Dedifferentiated amniotic fluid mesenchymal stem cell (primary cell): ENCODE data around the gene NECTIN2.

Experiments
- DNase-seq: peaks from one replicate; pipeline ENCODE4 v3.0.0-alpha.2; 2016; ENCODE audit errors: extremely low spot score

NECTIN2 gene

GRCh38 chr19:44845612-44846454 lies at the start of gene NECTIN2:
Gene NECTIN2 (plus strand): TSS chr19:44846297. CDS start chr19:44846526, 229 bp downstream.
- DNase-seq = peak; percentile 99

DNA sequence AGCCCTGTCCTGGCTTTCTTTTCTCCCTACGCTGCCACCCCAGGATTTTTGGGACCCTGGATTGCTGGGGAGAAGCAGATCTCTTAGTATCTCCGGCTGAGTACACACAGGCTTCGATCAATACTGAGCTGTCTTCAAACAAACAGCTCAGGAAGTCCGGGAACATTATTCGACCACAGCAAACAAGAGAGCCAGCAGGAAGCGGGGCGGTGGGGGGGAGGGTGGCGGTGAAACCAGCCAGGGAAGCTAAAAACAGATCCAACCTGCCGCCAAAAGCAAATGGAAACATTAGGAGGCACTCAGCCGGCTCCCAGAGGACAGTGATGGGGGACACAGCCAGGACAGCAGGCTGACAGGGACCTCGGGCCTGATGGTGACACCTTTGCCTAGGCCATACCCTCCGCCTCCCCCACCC lies 49.4 kb upstream of the NECTIN2 start:
- DNase-seq = no peak

DNA sequence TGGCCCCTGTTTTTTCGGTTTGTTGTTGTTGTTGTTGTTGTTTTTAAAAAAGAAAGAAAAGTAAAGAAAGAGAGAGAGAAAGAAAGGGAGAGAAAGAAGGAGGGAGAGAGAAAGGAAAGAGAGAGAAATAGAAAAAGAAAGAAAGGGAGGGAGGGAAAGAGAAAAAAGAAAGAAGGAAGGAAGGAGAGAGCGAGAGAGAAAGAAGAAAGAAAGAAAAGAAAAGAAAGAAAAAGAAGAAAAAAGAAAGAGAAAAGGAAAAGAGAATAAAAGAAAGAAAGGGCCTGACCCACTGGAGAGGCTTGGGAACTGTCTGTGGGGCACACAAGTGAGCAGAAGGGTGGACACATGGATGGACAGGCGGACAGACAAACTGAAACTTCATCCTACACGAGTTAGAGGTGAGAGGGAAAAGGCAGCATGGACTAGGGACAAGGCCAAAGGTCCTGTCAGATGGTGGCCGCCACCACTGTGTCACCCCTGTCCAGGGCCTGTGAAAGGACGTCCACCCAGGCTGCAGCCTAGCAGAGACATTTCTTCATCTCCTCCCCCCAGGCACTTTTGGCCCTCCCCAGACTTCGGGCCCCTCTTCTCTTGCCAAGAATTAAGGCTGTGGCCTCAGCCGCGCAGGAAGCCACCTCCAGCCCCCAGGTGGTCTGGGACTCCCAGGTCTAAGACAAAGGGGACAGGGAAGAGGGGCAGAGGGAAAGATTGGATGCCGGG lies 46.3 kb upstream of the NECTIN2 start:
- DNase-seq = no peak

- peak; percentile 57 for DNase-seq
These were observed 45.6 kb upstream of the NECTIN2 start for GRCh38 chr19:44800461-44800860.

DNA sequence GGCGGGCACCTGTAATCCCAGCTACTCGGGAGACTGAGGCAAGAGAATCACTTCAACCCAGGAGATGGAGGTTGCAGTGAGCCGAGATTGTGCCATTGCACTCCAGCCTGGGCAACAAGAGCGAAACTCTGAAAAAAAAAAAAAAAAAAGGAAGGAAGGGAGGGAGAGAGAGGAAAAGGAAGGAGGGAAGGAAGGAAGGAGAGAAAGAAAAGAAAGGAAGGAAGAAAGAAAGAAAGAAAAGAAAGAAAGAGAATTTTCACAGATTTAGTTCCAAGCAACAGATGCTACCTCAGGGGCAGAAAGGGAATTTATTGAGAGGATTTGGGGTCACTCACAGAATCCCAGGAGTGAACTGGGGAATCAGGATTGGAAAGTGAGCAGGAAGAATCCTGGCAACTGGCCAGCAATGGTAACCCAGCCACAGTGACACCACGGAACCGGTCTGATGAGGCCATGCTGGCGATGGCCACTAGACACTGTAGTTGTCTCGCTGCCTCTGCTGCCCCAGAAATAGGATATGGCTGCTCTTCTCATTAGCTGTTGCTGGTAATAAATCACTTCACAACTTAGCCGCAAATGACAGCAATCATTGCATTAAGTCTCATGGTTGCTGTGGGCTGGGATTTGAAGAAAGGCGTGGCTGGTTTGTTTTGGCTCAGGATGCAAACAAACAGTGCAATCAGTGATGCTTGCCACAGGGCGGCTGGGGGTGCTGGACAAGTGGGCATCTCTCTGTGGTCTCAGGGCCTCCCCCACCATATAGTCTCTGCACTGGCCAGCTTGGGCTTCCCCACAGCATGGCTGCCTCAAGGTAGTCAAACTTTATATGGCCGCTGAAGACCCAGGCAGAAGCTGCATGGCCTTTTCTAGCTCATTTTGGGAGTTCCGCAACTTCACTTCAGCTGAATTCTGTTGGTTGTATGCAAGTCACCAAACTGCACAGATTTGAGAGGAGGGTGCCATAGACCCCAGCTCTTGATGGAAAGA lies 42.4 kb upstream of the NECTIN2 start:
- DNase-seq = no peak

GRCh38 chr19:44806291-44806690 lies 39.8 kb upstream of the NECTIN2 start:
- no peak for DNase-seq

DNA sequence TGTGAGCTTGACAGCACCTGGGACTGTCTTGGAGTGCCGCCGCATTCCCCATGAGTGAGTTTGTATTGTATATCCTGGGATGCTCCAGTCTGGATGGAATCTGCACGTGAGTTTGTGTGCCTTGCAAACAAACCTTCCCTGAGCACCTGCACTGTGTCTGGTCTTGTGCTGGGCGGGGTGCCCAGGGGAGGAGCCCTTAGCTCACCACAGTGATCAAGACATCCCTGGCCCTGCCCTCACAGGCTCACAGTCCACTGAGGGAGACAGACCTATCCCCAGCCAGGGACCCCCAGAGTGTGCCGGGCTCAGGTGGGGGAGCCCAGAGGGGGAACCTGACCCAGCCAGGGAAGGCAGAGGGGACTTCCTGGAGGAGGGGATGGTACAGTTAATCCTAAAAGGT lies 38.9 kb upstream of the NECTIN2 start:
- no peak for DNase-seq

DNA sequence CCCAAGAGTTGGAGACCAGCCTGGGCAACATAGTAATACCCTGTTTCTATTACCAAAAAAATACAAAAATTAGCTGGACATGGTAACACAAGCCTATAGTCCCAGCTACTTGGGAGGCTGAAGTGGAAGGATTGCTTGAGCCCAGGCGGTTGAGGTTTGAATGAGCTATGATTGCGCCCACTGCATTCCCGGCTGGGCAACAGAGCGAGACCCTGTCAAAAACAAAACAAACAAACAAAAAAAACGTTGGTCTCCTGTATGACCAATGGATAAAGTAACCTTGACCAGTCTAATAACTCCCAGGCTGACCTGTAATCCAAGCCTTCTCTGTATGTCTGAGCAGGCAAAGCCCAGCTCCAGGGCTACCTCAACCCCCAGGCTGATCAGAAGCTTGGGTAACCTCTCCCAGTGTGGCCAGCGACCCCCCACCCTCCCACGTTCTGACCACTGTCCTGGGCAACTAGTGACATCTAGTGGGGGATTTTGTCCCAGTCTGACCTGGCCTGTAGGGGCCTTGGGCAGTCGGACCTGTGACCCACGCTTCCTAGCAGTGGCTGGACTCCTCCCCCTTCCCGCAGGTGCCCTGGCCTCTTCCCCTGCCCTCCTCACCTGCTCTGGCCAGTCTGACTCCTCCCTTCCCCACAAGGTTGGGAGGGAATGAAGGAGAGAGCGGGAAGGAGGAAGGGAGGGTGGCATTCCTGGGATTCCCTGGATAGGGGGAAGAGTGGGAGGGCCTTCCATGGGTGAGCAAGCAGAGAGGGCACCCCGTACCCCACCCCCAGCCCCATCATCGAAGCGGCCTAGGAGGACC lies 38.2 kb upstream of the NECTIN2 start:
- DNase-seq = no peak

GRCh38 chr19:44808463-44809371 lies 37.4 kb upstream of the NECTIN2 start, which contains the start of gene BCAM:
Gene BCAM (plus strand): TSS chr19:44809103. CDS start chr19:44809125, 22 bp downstream.
- DNase-seq = peak; percentile 35

GRCh38 chr19:44809577-44810233 lies 36.4 kb upstream of the NECTIN2 start:
- no peak for DNase-seq

DNA sequence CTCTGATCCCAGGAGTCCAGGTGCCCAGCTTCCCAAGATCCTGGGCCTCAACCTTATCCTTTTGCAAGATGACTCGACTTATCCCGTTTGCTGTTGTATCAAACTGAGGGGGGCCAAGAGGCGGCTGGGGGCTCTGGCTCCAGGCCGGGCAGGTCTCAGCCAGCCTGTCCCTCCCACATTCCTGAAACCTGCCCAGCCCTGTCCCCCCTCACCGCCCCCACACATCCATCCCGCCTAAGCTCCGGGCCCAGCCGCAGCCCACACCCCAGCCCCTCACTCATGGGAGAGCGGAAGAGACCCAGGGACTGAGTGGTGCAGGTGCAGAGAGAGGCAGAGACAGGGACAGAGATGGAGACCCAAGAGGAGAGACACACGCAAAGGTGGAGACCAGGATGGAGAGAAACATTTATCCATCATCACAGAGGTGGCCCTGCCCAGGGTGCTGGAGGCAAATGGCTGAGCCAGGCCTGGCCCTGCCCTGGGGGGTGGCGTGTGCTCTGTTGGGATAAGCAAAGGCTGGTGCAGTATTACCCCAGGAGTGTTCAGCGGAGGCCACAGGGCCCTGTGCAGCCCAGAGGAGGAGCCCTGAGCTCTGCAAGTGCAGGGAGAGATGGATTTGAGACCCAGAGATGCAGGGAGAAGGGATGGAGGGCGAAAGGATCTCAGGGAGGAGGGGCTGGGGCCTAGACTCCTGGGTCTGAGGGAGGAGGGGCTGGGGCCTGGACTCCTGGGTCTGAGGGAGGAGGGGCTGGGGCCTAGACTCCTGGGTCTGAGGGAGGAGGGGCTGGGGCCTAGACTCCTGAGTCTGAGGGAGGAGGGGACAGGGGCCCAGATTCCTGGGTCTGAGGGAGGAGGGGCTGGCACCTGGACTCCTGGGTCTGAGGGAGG lies 35.6 kb upstream of the NECTIN2 start:
- DNase-seq = no peak

- DNase-seq = no peak
These were observed 35.0 kb upstream of the NECTIN2 start for GRCh38 chr19:44811122-44811419.

GRCh38 chr19:44812142-44812718 lies 33.9 kb upstream of the NECTIN2 start:
- no peak for DNase-seq

GRCh38 chr19:44813070-44813840 lies 32.8 kb upstream of the NECTIN2 start:
- DNase-seq = no peak

- no peak for DNase-seq
These were observed 32.1 kb upstream of the NECTIN2 start for GRCh38 chr19:44813841-44814470.

DNA sequence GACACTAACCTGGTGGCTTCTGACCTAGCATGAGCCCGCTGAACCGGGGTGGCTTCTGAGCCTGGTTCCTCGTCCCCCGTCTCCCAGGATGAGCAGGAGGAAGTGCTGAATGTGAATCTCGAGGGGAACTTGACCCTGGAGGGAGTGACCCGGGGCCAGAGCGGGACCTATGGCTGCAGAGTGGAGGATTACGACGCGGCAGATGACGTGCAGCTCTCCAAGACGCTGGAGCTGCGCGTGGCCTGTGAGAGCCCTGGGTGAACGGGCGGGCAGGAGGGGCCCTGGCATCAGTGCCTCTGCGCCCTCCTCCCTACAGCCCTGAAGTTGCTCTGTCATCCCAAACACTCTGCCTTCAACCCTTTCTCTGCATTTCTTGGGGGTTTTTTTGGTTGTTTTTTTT lies 31.6 kb upstream of the NECTIN2 start:
- no peak for DNase-seq

GRCh38 chr19:44816301-44816700 lies 29.8 kb upstream of the NECTIN2 start:
- no peak for DNase-seq
